Measurements from ENCODE around the gene DBNL.

Gene DBNL

GRCh38 chr7:44062180-44062902 is 17.8 kb downstream of the DBNL start:
- DNase-seq (ENCODE audit: low spot score): no peak

GRCh38 chr7:44062903-44063295 is 18.4 kb downstream of the DBNL start:
- DNase-seq (ENCODE audit: low spot score): no peak

GRCh38 chr7:44063547-44063893 is 19.0 kb downstream of the DBNL start:
- no peak for DNase-seq (ENCODE audit: low spot score)

- no peak for DNase-seq (ENCODE audit: low spot score)
Measured at GRCh38 chr7:44063894-44064651, 19.6 kb downstream of the DBNL start.

GRCh38 chr7:44064791-44065430 is 20.4 kb downstream of the DBNL start:
- no peak for DNase-seq (ENCODE audit: low spot score)

GRCh38 chr7:44065431-44066110 is 21.1 kb downstream of the DBNL start, which contains the start of gene PGAM2:
Gene PGAM2 (minus strand): TSS chr7:44065567. CDS start chr7:44065529, 38 bp downstream.
- no peak for DNase-seq (ENCODE audit: low spot score)

- DNase-seq (ENCODE audit: low spot score): no peak
Measured at GRCh38 chr7:44066111-44066460, 21.6 kb downstream of the DBNL start.

- no peak for DNase-seq (ENCODE audit: low spot score)
Measured at GRCh38 chr7:44066494-44067063, 22.1 kb downstream of the DBNL start.

- DNase-seq (ENCODE audit: low spot score): no peak
Measured at GRCh38 chr7:44067064-44067951, 22.8 kb downstream of the DBNL start.

GRCh38 chr7:44068054-44068453 is 23.6 kb downstream of the DBNL start:
- no peak for DNase-seq (ENCODE audit: low spot score)

- DNase-seq (ENCODE audit: low spot score): no peak
Measured at GRCh38 chr7:44071726-44072363, 27.3 kb downstream of the DBNL start.

GRCh38 chr7:44072364-44073231 is 28.1 kb downstream of the DBNL start:
- peak; percentile 89 for DNase-seq (ENCODE audit: low spot score)

- peak; percentile 79 for DNase-seq (ENCODE audit: low spot score)
Measured at GRCh38 chr7:44073664-44074348, 29.3 kb downstream of the DBNL start.

- DNase-seq (ENCODE audit: low spot score): no peak
Measured at GRCh38 chr7:44074349-44074695, 29.8 kb downstream of the DBNL start.

- DNase-seq (ENCODE audit: low spot score): no peak
Measured at GRCh38 chr7:44075296-44076075, 31.0 kb downstream of the DBNL start.

GRCh38 chr7:44076101-44076895 is 31.8 kb downstream of the DBNL start:
- DNase-seq (ENCODE audit: low spot score): no peak

- DNase-seq (ENCODE audit: low spot score): no peak
Measured at GRCh38 chr7:44077061-44077460, 32.6 kb downstream of the DBNL start.

- DNase-seq (ENCODE audit: low spot score): no peak
Measured at GRCh38 chr7:44077681-44078091, 33.2 kb downstream of the DBNL start.
